H9 (cell line): ENCODE data around the gene IL1R2. TPM values are rescaled to one million over a fixed set of nuclear protein-coding genes. Genes with fewer than 3 reads are reported as not detected.

Experiments used
- DNase-seq: peaks from one replicate; pipeline ENCODE4 v3.0.0-alpha.2; 2017
- H2AFZ ChIP-seq: one replicate; pipeline ENCODE4 v1.6.1; 2013; ENCODE audit warnings: mild to moderate bottlenecking, low read length, control low read depth, moderate library complexity
- H2AK5ac ChIP-seq: 2 replicates; pipeline ENCODE4 v1.6.1; 2013; ENCODE audit warnings: low read length, control low read depth, mixed read lengths; ENCODE audit not compliant: insufficient read length
- H2BK120ac ChIP-seq: one replicate; pipeline ENCODE4 v1.6.1; 2013; ENCODE audit warnings: low read depth, mild to moderate bottlenecking, low read length, control low read depth, inconsistent platforms; ENCODE audit not compliant: poor library complexity, severe bottlenecking
- H2BK12ac ChIP-seq: 2 replicates; pipeline ENCODE4 v1.6.1; 2013; ENCODE audit warnings: low read length, control low read depth, mixed read lengths, low read depth; ENCODE audit not compliant: insufficient read length
- H2BK15ac ChIP-seq: 2 replicates; pipeline ENCODE4 v1.6.1; 2013; ENCODE audit warnings: low read depth, low read length, control low read depth
- H2BK20ac ChIP-seq: one replicate; pipeline ENCODE4 v1.6.1; 2013; ENCODE audit warnings: low read depth, mild to moderate bottlenecking, low read length, control low read depth, inconsistent platforms; ENCODE audit not compliant: poor library complexity, severe bottlenecking
- H2BK5ac ChIP-seq: 2 replicates; pipeline ENCODE4 v1.6.1; 2013; ENCODE audit warnings: low read length, control low read depth, mixed read lengths; ENCODE audit not compliant: insufficient read length
- H3K14ac ChIP-seq: 2 replicates; pipeline ENCODE4 v1.6.1; 2013; ENCODE audit warnings: low read length, control low read depth; ENCODE audit not compliant: insufficient read depth
- H3K18ac ChIP-seq: 2 replicates; pipeline ENCODE4 v1.6.1; 2013; ENCODE audit warnings: low read depth, mild to moderate bottlenecking, mixed read lengths, low read length, control low read depth; ENCODE audit not compliant: insufficient read length
- H3K23ac ChIP-seq: 2 replicates; pipeline ENCODE4 v1.6.1; 2013; ENCODE audit warnings: low read length, control low read depth, mixed read lengths, low read depth; ENCODE audit not compliant: insufficient read length
- H3K23me2 ChIP-seq: 2 replicates; pipeline ENCODE4 v1.6.1; 2013; ENCODE audit warnings: low read depth, mild to moderate bottlenecking, mixed read lengths, low read length, control low read depth; ENCODE audit not compliant: insufficient read length, poor library complexity, severe bottlenecking
- H3K27ac ChIP-seq: 2 replicates; pipeline ENCODE4 v1.5.1; 2013; ENCODE audit warnings: low read length, control low read depth, mixed read lengths, low read depth; ENCODE audit not compliant: insufficient read length
- H3K27me3 ChIP-seq: 2 replicates; pipeline ENCODE4 v1.6.1; 2013; ENCODE audit warnings: low read length, control low read depth, inconsistent platforms; ENCODE audit not compliant: insufficient read depth
- H3K4ac ChIP-seq: 2 replicates; pipeline ENCODE4 v1.6.1; 2013; ENCODE audit warnings: low read depth, mild to moderate bottlenecking, control low read depth, inconsistent platforms, low read length, moderate library complexity
- H3K4me1 ChIP-seq: 2 replicates; pipeline ENCODE4 v1.6.1; 2013; ENCODE audit warnings: low read length, control low read depth, inconsistent platforms; ENCODE audit not compliant: insufficient read depth
- H3K4me2 ChIP-seq: 2 replicates; pipeline ENCODE4 v1.6.1; 2013; ENCODE audit warnings: low read length, control low read depth, mixed read lengths; ENCODE audit not compliant: insufficient read length, insufficient read depth
- H3K56ac ChIP-seq: 2 replicates; pipeline ENCODE4 v1.6.1; 2013; ENCODE audit warnings: low read depth, mild to moderate bottlenecking, mixed read lengths, low read length, control low read depth; ENCODE audit not compliant: insufficient read length
- H3K79me1 ChIP-seq: 2 replicates; pipeline ENCODE4 v1.6.1; 2013; ENCODE audit warnings: low read depth, mild to moderate bottlenecking, moderate library complexity, low read length, control low read depth, inconsistent platforms; ENCODE audit not compliant: insufficient read depth, poor library complexity, severe bottlenecking
- H3K79me2 ChIP-seq: 2 replicates; pipeline ENCODE4 v1.6.1; 2013; ENCODE audit warnings: low read length, control low read depth, inconsistent platforms; ENCODE audit not compliant: insufficient read depth
- H3K9ac ChIP-seq: 2 replicates; pipeline ENCODE4 v1.6.1; 2013; ENCODE audit warnings: low read length, control low read depth, mixed read lengths; ENCODE audit not compliant: insufficient read length; ENCODE audit errors: extremely low read depth
- H3K9me3 ChIP-seq: one replicate; pipeline ENCODE4 v1.6.1; 2013; ENCODE audit warnings: low read depth, low read length, inconsistent platforms; ENCODE audit not compliant: control insufficient read depth
- H3T11ph ChIP-seq: one replicate; pipeline ENCODE4 v1.6.1; 2013; ENCODE audit warnings: mild to moderate bottlenecking, low read length, control low read depth, inconsistent platforms
- H4K20me1 ChIP-seq: one replicate; pipeline ENCODE4 v1.6.1; 2013; ENCODE audit not compliant: control insufficient read depth, insufficient read length, insufficient read depth
- H4K5ac ChIP-seq: 2 replicates; pipeline ENCODE4 v1.6.1; 2013; ENCODE audit warnings: low read depth, mild to moderate bottlenecking, mixed read lengths, low read length, control low read depth; ENCODE audit not compliant: insufficient read length
- H4K8ac ChIP-seq: replicated peaks from 2 replicates; pipeline ENCODE4 v1.6.1; 2013; ENCODE audit warnings: low read length, control low read depth, mixed read lengths, low read depth; ENCODE audit not compliant: insufficient read length
- H4K91ac ChIP-seq: 2 replicates; pipeline ENCODE4 v1.6.1; 2013; ENCODE audit warnings: low read depth, mild to moderate bottlenecking, moderate library complexity, mixed read lengths, low read length, control low read depth; ENCODE audit not compliant: insufficient read length
- H3K27ac Mint-ChIP-seq, 3 experiments: 2 replicates in 2 of 3; 3 replicates in 1 of 3; pipeline ENCODE4 v1.8.0; 2020 to 2021; ENCODE audit warnings: mixed read lengths in 3 of 3, mild to moderate bottlenecking in 1 of 3, moderate library complexity in 1 of 3
- H3K27me3 Mint-ChIP-seq: 2 replicates; pipeline ENCODE4 v1.8.0; 2021; ENCODE audit warnings: low read depth, mild to moderate bottlenecking, moderate library complexity, mixed read lengths
- H3K36me3 Mint-ChIP-seq, 3 experiments: 2 replicates in 2 of 3; 3 replicates in 1 of 3; pipeline ENCODE4 v1.8.0; 2020 to 2021; ENCODE audit warnings: low read depth in 3 of 3, mixed read lengths in 3 of 3; ENCODE audit not compliant: insufficient read depth in 1 of 3
- H3K4me1 Mint-ChIP-seq, 2 experiments: 2 replicates each; pipeline ENCODE4 v1.8.0; 2020; ENCODE audit warnings: mixed read lengths in 2 of 2
- H3K4me3 Mint-ChIP-seq, 2 experiments: 2 replicates in 1 of 2; 3 replicates in 1 of 2; pipeline ENCODE4 v1.8.0; 2020 to 2021; ENCODE audit warnings: mild to moderate bottlenecking in 2 of 2, mixed read lengths in 2 of 2, moderate library complexity in 1 of 2
- H3K9me3 Mint-ChIP-seq, 2 experiments: 2 replicates in 1 of 2; 3 replicates in 1 of 2; pipeline ENCODE4 v1.8.0; 2020; ENCODE audit warnings: mild to moderate bottlenecking in 2 of 2, mixed read lengths in 2 of 2, moderate library complexity in 1 of 2
- CTCF ChIP-seq: fragments of 200-600 bp; sonication (generic); conservative IDR thresholded peaks from 3 replicates; pipeline ENCODE4 v1.8.0; 2021; ENCODE audit warnings: antibody characterized with exemption, mild to moderate bottlenecking
- WGBS: extraction: QIAGEN DNeasy Blood & Tissue Kit; methylation state at CpG from one replicate; pipeline ENCODE4 v1.1.7; 2013; ENCODE audit warnings: missing lambda C conversion rate, low lambda C conversion rate, mixed read lengths; ENCODE audit not compliant: insufficient read length; ENCODE audit errors: extremely low coverage; 5-methylcytosine and 5-hydroxymethylcytosine counted together
- total RNA-seq: library from RNA; stranded (reverse); gene quantifications from 2 replicates; pipeline ENCODE4 v1.2.1, GENCODE V29; 2021

Gene IL1R2
- total RNA-seq, 1 experiment from 2014 or later: not detected

- Histone ChIP-seq H3K27me3 (no peaks in the 10 kb centered on the region), H3K18ac (no peak overlapping the region), H3T11ph (no peak overlapping the region), H3K79me1 (no peaks in the 10 kb centered on the region), H2BK20ac (no peak overlapping the region), H3K4me2 (no peak overlapping the region), H3K4me1 (no peaks in the 10 kb centered on the region), H3K23ac (no peak overlapping the region), H3K79me2 (no peaks in the 10 kb centered on the region), H4K91ac (no peak overlapping the region), H4K20me1 (no peaks in the 10 kb centered on the region), H3K56ac (no peak overlapping the region), H2BK120ac (no peak overlapping the region), H2BK12ac (no peak overlapping the region), H2AFZ (no peak overlapping the region), H2BK5ac (no peak overlapping the region), H3K14ac (no peak overlapping the region), H2AK5ac (no peak overlapping the region), H3K9me3 (peaks cover 17% of the 10 kb centered on the region), H4K5ac (no peak overlapping the region), H3K23me2 (no peaks in the 10 kb centered on the region), H2BK15ac (no peak overlapping the region), H3K9ac (no peak overlapping the region), H4K8ac (no peak overlapping the region), H3K4ac (no peak overlapping the region), H3K27ac (no peak overlapping the region)
- no peak for TF ChIP-seq CTCF
- WGBS: no CpG with 5 or more reads among the region's 4 CpGs
- Mint-ChIP-seq H3K9me3 (peaks cover 15 to 23% of the 10 kb centered on the region in 2 experiments), H3K27ac (no peak overlapping the region), H3K27me3 (no peaks in the 10 kb centered on the region; the same call in none of the 2 replicates), H3K36me3 (peaks cover 0 to 14% (median 2%) of the 10 kb centered on the region in 3 experiments; a peak in 5 of 7 replicates), H3K4me1 (peaks cover under 1 to 3% of the 10 kb centered on the region in 2 experiments; a peak in 2 of 4 replicates), H3K4me3 (no peak overlapping the region)
- DNase-seq: no peak
Observed at GRCh38 chr2:101956465-101957438, 35.0 kb upstream of the IL1R2 start.
